HFF-Myc (cell line): Measurements from ENCODE around the gene IGSF9.

Experiments
- DNase-seq: peaks from one replicate; pipeline ENCODE4 v3.0.0-alpha.2; 2011; ENCODE audit warnings: low read depth; ENCODE audit errors: extremely low read depth
- H3K4me3 ChIP-seq: replicated peaks from 2 replicates; pipeline ENCODE4 v1.5.1; 2011; ENCODE audit warnings: low read depth, mild to moderate bottlenecking, control low read depth, low read length
- CTCF ChIP-seq: IDR thresholded peaks from 2 replicates; pipeline ENCODE4 v1.5.1; 2012; ENCODE audit warnings: mild to moderate bottlenecking, low read depth, low read length, control low read depth; ENCODE audit errors: missing control alignments

The IGSF9 gene

GRCh38 chr1:159957824-159958268 lies 12.4 kb upstream of the IGSF9 start:
- no peak for TF ChIP-seq CTCF
- H3K4me3 ChIP-seq, result no peak overlapping the region
- DNase-seq, result no peak

GRCh38 chr1:159955456-159955855 lies 10.0 kb upstream of the IGSF9 start:
- H3K4me3 ChIP-seq, result no peak overlapping the region
- no peak for TF ChIP-seq CTCF
- no peak for DNase-seq

- no peak for DNase-seq
- TF ChIP-seq CTCF, result no peak
Observed at GRCh38 chr1:159953536-159954515, 8.4 kb upstream of the IGSF9 start, which contains the start of gene SLAMF9. Gene SLAMF9 (minus strand): TSS chr1:159954237. CDS start chr1:159954137, 100 bp downstream.

GRCh38 chr1:159952932-159953331 lies 7.5 kb upstream of the IGSF9 start:
- no peak overlapping the region for H3K4me3 ChIP-seq
- DNase-seq, result no peak
- TF ChIP-seq CTCF, result no peak

More at GRCh38 chr1:159953536-159954515, 8.4 kb upstream of the IGSF9 start, which contains the start of gene SLAMF9:
- H3K4me3 ChIP-seq, result no peak within 1 kb of the TSS

- no peak overlapping the region for H3K4me3 ChIP-seq
- TF ChIP-seq CTCF, result no peak
- DNase-seq, result no peak
Observed at GRCh38 chr1:159951551-159951950, 6.1 kb upstream of the IGSF9 start.

GRCh38 chr1:159951016-159951415 lies 5.6 kb upstream of the IGSF9 start:
- no peak overlapping the region for H3K4me3 ChIP-seq
- DNase-seq, result no peak
- no peak for TF ChIP-seq CTCF

- TF ChIP-seq CTCF, result no peak
- no peak for DNase-seq
- no peak overlapping the region for H3K4me3 ChIP-seq
Observed at GRCh38 chr1:159949981-159950381, 4.6 kb upstream of the IGSF9 start.
